GM21447 (cell line): ENCODE results near the gene SSTR5.

ENCODE experiments used
- ATAC-seq: cut with Tn5 transposase; IDR thresholded peaks from one replicate; pipeline ENCODE4 v1.9.1; 2021; ENCODE audit not compliant: unreplicated experiment

The SSTR5 gene

GRCh38 chr16:1053700-1054368, 18.7 kb upstream of the SSTR5 start:
- ATAC-seq, result no peak

- no peak for ATAC-seq
These were observed 17.6 kb upstream of the SSTR5 start for GRCh38 chr16:1054660-1055556.

GRCh38 chr16:1055557-1055924, 17.0 kb upstream of the SSTR5 start:
- no peak for ATAC-seq

- ATAC-seq, result no peak
These were observed 16.4 kb upstream of the SSTR5 start for GRCh38 chr16:1056196-1056595.

GRCh38 chr16:1057252-1057932, 15.2 kb upstream of the SSTR5 start:
- no peak for ATAC-seq

GRCh38 chr16:1058216-1058615, 14.3 kb upstream of the SSTR5 start:
- no peak for ATAC-seq

GRCh38 chr16:1059310-1059709, 13.2 kb upstream of the SSTR5 start:
- ATAC-seq, result no peak

GRCh38 chr16:1060416-1061340, 11.9 kb upstream of the SSTR5 start:
- no peak for ATAC-seq

- no peak for ATAC-seq
These were observed 10.6 kb upstream of the SSTR5 start for GRCh38 chr16:1061769-1062505.

- ATAC-seq, result no peak
These were observed 9.7 kb upstream of the SSTR5 start for GRCh38 chr16:1062895-1063294.

- no peak for ATAC-seq
These were observed 8.8 kb upstream of the SSTR5 start for GRCh38 chr16:1063728-1064127.

- no peak for ATAC-seq
These were observed 6.9 kb upstream of the SSTR5 start for GRCh38 chr16:1065469-1066128.

- ATAC-seq, result no peak
These were observed 5.9 kb upstream of the SSTR5 start for GRCh38 chr16:1066584-1067172.

- no peak for ATAC-seq
These were observed 4.9 kb upstream of the SSTR5 start for GRCh38 chr16:1067629-1068028.

- no peak for ATAC-seq
These were observed 4.1 kb upstream of the SSTR5 start for GRCh38 chr16:1068451-1068850.

- no peak for ATAC-seq
These were observed 3.4 kb upstream of the SSTR5 start for GRCh38 chr16:1069154-1069553.

GRCh38 chr16:1070084-1070863, 2.3 kb upstream of the SSTR5 start:
- ATAC-seq, result no peak

GRCh38 chr16:1070864-1071408, 1.6 kb upstream of the SSTR5 start:
- ATAC-seq, result no peak
